Upper lobe of left lung (tissue), 6 donors: ENCODE data around the gene SCPEP1. TPM values are rescaled to one million over a fixed set of nuclear protein-coding genes. Genes with fewer than 3 reads are reported as not detected.
A peak's percentile ranks its signal among the peaks of the same experiment; 100 is the strongest.
"Not testable (repeated sequence)": the region's sequence is repeated elsewhere in the genome, so short reads cannot be mapped to it uniquely, and the experiment has no call there.

Experiments used
- ATAC-seq, 2 donors: fragments of 200-7000 bp; cut with Tn5 transposase; one replicate each; pipeline ENCODE4 v1.9.1; 2022; ENCODE audit warnings: mild to moderate bottlenecking in 2 of 2, moderate library complexity in 2 of 2; ENCODE audit not compliant: low FRiP score in 2 of 2
- DNase-seq, 2 donors: peaks; one replicate each; pipeline ENCODE4 v3.0.0-alpha.2; 2019 to 2020
- H3K27ac ChIP-seq, 4 donors: fragments of 200-600 bp; sonication (generic); one replicate each; pipeline ENCODE4 v1.5.1; 2016 to 2019
- H3K27me3 ChIP-seq, 4 donors: fragments of 200-600 bp; sonication (generic); one replicate each; pipeline ENCODE4 v1.5.1; 2017 to 2019
- H3K36me3 ChIP-seq, 4 donors: fragments of 200-600 bp; sonication (generic); one replicate each; pipeline ENCODE4 v1.5.1; 2016 to 2019
- H3K4me1 ChIP-seq, 4 donors: fragments of 200-600 bp; sonication (generic); one replicate each; pipeline ENCODE4 v1.5.1; 2018 to 2019
- H3K4me3 ChIP-seq, 4 donors: fragments of 200-600 bp; sonication (generic); one replicate each; pipeline ENCODE4 v1.5.1; 2017 to 2019; ENCODE audit warnings: mild to moderate bottlenecking in 2 of 4, moderate library complexity in 1 of 4
- H3K9me3 ChIP-seq, 4 donors: fragments of 200-600 bp; sonication (generic); one replicate each; pipeline ENCODE4 v1.5.1; 2018 to 2019
- CTCF ChIP-seq, 6 experiments: fragments of 450-650 bp in 4 of 6; fragments of 200-600 bp in 2 of 6; sonication (generic) in 2 of 6; IDR thresholded peaks; one replicate each; pipeline ENCODE4 v1.5.1; 2016 to 2019; ENCODE audit warnings: antibody characterized with exemption in 6 of 6
- EP300 ChIP-seq, 4 donors: sonication (generic); formaldehyde crosslinking; IDR thresholded peaks; one replicate each; pipeline ENCODE4 v1.5.1; 2017; ENCODE audit warnings: antibody characterized with exemption in 4 of 4, control low read depth in 2 of 4
- POLR2A ChIP-seq, 4 donors: fragments of 450-650 bp; IDR thresholded peaks; one replicate each; pipeline ENCODE4 v1.5.1; 2016 to 2017; ENCODE audit warnings: antibody characterized with exemption in 4 of 4, mild to moderate bottlenecking in 2 of 4
- POLR2AphosphoS5 ChIP-seq, 2 donors: sonication (generic); formaldehyde crosslinking; IDR thresholded peaks; one replicate each; pipeline ENCODE4 v1.5.1; 2017; ENCODE audit warnings: antibody characterized with exemption in 2 of 2
- WGBS, 2 donors: methylation state at CpG; one replicate each; pipeline ENCODE4 v1.1.5; 2017 to 2018; 5-methylcytosine and 5-hydroxymethylcytosine counted together
- total RNA-seq, 6 donors: library from RNA; depleted of rRNA in 4 of 6; stranded (reverse); fragments of >200 nt in 4 of 6; gene quantifications; one replicate each; pipeline versions ENCODE4 v1.1.0 to v1.2.1, GENCODE V29; 2016 to 2021
- donor health status: DM: no; HTN: no; CAD: no; lungs with moderate emphysema.
- donor health status: DM: no; HTN: yes; CAD: no; lungs with severe emphysema.

The SCPEP1 gene
- total RNA-seq, 6 donors from 2014 or later: 96.4 to 172 (median 133) TPM

- Histone ChIP-seq H3K27ac (peak overlapping the region in 1 of 4 donors; percentile 2), H3K27me3 (no peaks in the 10 kb centered on the region), H3K4me3 (no peak overlapping the region), H3K4me1 (no peaks in the 10 kb centered on the region), H3K9me3 (no peaks in the 10 kb centered on the region), H3K36me3 (peaks cover 4 to 69% (median 19%) of the 10 kb centered on the region in 4 donors)
- no peak for TF ChIP-seq POLR2AphosphoS5 (IDR thresholded peaks at IDR 0.05)
- TF ChIP-seq POLR2A (IDR thresholded peaks at IDR 0.05): no peak
- no peak for TF ChIP-seq CTCF (IDR thresholded peaks at IDR 0.05)
- TF ChIP-seq EP300 (IDR thresholded peaks at IDR 0.05): no peak
- DNase-seq: no peak
- no peak for ATAC-seq
- 67 to 79% methylated on average over 2 of the region's 2 CpGs for WGBS, 2 donors
Observed at GRCh38 chr17:56937687-56938086, 40.2 kb upstream of the SCPEP1 start.

GRCh38 chr17:56938206-56938605 is 39.7 kb upstream of the SCPEP1 start:
- H3K27me3 ChIP-seq, H3K4me1 ChIP-seq, DNase-seq, H3K4me3 ChIP-seq, H3K27ac ChIP-seq, ATAC-seq, H3K9me3 ChIP-seq: not testable (repeated sequence)
- 79 to 83% methylated on average over 5 of the region's 5 CpGs for WGBS, 2 donors
- peaks cover 4 to 71% (median 19%) of the 10 kb centered on the region in 4 donors for H3K36me3 ChIP-seq

- H3K36me3 ChIP-seq: peaks cover 13 to 79% (median 29%) of the 10 kb centered on the region in 4 donors
- WGBS, 2 donors: 48 to 60% methylated on average over 11 of the region's 11 CpGs
- H3K4me3 ChIP-seq: no peak overlapping the region
- H3K27ac ChIP-seq: no peak overlapping the region
- H3K27me3 ChIP-seq: no peaks in the 10 kb centered on the region
- TF ChIP-seq CTCF (IDR thresholded peaks at IDR 0.05) (peak; percentile 44 to 82 (median 68)), POLR2AphosphoS5 (IDR thresholded peaks at IDR 0.05) (no peak), POLR2A (IDR thresholded peaks at IDR 0.05) (no peak), EP300 (IDR thresholded peaks at IDR 0.05) (no peak)
- DNase-seq: no peak
- no peaks in the 10 kb centered on the region for H3K4me1 ChIP-seq
- peak; percentile 77 for ATAC-seq
- no peaks in the 10 kb centered on the region for H3K9me3 ChIP-seq
Observed at GRCh38 chr17:56939869-56940484, 38.0 kb upstream of the SCPEP1 start.

- ATAC-seq (no peak), DNase-seq (no peak)
Observed at GRCh38 chr17:56943505-56944125, 34.3 kb upstream of the SCPEP1 start.

More at GRCh38 chr17:56943505-56944125, 34.3 kb upstream of the SCPEP1 start:
- Histone ChIP-seq H3K36me3 (peaks cover 15 to 77% (median 35%) of the 10 kb centered on the region in 4 donors), H3K27me3 (no peaks in the 10 kb centered on the region), H3K27ac (no peak overlapping the region), H3K9me3 (no peaks in the 10 kb centered on the region), H3K4me3 (no peak overlapping the region), H3K4me1 (no peaks in the 10 kb centered on the region)
- WGBS, 2 donors: 89 to 93% methylated on average over 10 of the region's 10 CpGs
- TF ChIP-seq POLR2A (IDR thresholded peaks at IDR 0.05) (no peak), CTCF (IDR thresholded peaks at IDR 0.05) (no peak), EP300 (IDR thresholded peaks at IDR 0.05) (no peak), POLR2AphosphoS5 (IDR thresholded peaks at IDR 0.05) (no peak)
